Stomach (tissue), 9 donors: Measurements from ENCODE around the gene OR1D5. TPM values are rescaled to one million over a fixed set of nuclear protein-coding genes. Genes with fewer than 3 reads are reported as not detected.

ENCODE experiments used
- DNase-seq, 2 donors: peaks; one replicate each; pipeline versions ENCODE4 v3.0.0 to v3.0.0-alpha.2; 2013 to 2019
- H3K27ac ChIP-seq, 5 donors: fragments of 200-600 bp in 4 of 5; sonication (generic) in 4 of 5; one replicate each; pipeline ENCODE4 v1.5.1; 2013 to 2019; ENCODE audit warnings: mild to moderate bottlenecking in 1 of 5, moderate library complexity in 1 of 5
- H3K27me3 ChIP-seq, 3 donors: fragments of 200-600 bp; sonication (generic); one replicate each; pipeline ENCODE4 v1.5.1; 2017 to 2019; ENCODE audit warnings: mixed run types in 1 of 3
- H3K36me3 ChIP-seq, 4 donors: fragments of 200-600 bp; sonication (generic); 1 replicate in 3 of 4; 2 replicates in 1 of 4; pipeline ENCODE4 v1.5.1; 2016 to 2019
- H3K4me1 ChIP-seq, 4 donors: fragments of 200-600 bp; sonication (generic); one replicate each; pipeline ENCODE4 v1.5.1; 2016 to 2019
- H3K4me3 ChIP-seq, 4 donors: fragments of 200-600 bp; sonication (generic) in 3 of 4; one replicate each; pipeline ENCODE4 v1.5.1; 2016 to 2019; ENCODE audit warnings: mild to moderate bottlenecking in 1 of 4
- H3K9me3 ChIP-seq, 4 donors: fragments of 200-600 bp; sonication (generic); one replicate each; pipeline ENCODE4 v1.5.1; 2016 to 2019
- CTCF ChIP-seq, 7 experiments: fragments of 450-650 bp in 4 of 7; fragments of 200-600 bp in 3 of 7; sonication (generic) in 3 of 7; IDR thresholded peaks; one replicate each; pipeline ENCODE4 v1.5.1; 2016 to 2019; ENCODE audit warnings: antibody characterized with exemption in 7 of 7, control low read depth in 2 of 7, mild to moderate bottlenecking in 1 of 7
- EP300 ChIP-seq: sonication (generic); formaldehyde crosslinking; IDR thresholded peaks from one replicate; pipeline ENCODE4 v1.6.1; 2017; ENCODE audit warnings: antibody characterized with exemption
- POLR2A ChIP-seq, 4 donors: fragments of 450-650 bp; IDR thresholded peaks; one replicate each; pipeline ENCODE4 v1.6.1; 2016; ENCODE audit warnings: antibody characterized with exemption in 4 of 4, control low read depth in 2 of 4, mild to moderate bottlenecking in 1 of 4, moderate library complexity in 1 of 4
- POLR2AphosphoS5 ChIP-seq, 3 donors: sonication (generic); formaldehyde crosslinking; IDR thresholded peaks; one replicate each; pipeline ENCODE4 v1.6.1; 2016; ENCODE audit warnings: antibody characterized with exemption in 3 of 3
- WGBS, 5 donors: extraction: QIAGEN DNeasy Blood & Tissue Kit in 3 of 5; methylation state at CpG; one replicate each; pipeline versions ENCODE4 v1.1.5 to v1.1.7; 2013 to 2018; 5-methylcytosine and 5-hydroxymethylcytosine counted together
- intact Hi-C: fragments of 100-400 bp; cut with DNase I; formaldehyde crosslinking; loops from one replicate; pipeline ENCODE4 v1.15.1; 2023; ENCODE audit warnings: low total_unique reads
- polyA plus RNA-seq, 3 donors: library from polyadenylated mRNA; stranded (reverse); fragments of 200-250 nt; gene quantifications; one replicate each; pipeline ENCODE4 v1.2.3, GENCODE V29; 2013
- total RNA-seq, 5 donors: library from RNA; depleted of rRNA; stranded (reverse); fragments of >200 nt; gene quantifications; one replicate each; pipeline versions ENCODE4 v1.1.0 to v1.2.3, GENCODE V29; 2014 to 2016
- donor health status: healthy with polysubstance abuse.
- donor health status: Bipolar disorder and iron deficiency.
- donor health status: healthy.

Gene OR1D5
- total and polyA plus RNA-seq, 8 donors: not detected

DNA sequence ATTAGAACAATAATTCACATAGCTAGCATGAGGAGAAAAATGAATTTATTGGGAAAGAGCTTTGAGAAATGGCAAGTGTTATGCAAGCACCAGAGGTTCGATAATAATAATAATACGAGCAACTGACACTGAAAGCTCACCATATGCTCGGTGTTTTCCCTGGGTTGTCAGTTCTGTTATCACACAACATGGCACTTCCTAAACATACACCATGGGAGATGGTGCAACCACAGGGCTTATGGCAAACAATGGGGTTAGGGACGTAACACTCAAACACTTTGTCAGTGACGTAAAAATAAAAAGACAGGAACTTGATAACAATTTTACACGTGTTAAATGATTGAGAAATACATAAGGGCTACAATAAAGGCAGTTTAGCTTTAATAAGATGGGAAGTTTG, 23.7 kb downstream of the OR1D5 start:
- WGBS, 5 donors: 29 to 43% (median 33%) methylated on average over 6 of the region's 6 CpGs
- H3K4me3 ChIP-seq: no peak overlapping the region
- peaks cover 7 to 15% (median 13%) of the 10 kb centered on the region in 4 donors for H3K9me3 ChIP-seq
- H3K4me1 ChIP-seq: no peaks in the 10 kb centered on the region
- no peak for TF ChIP-seq EP300
- TF ChIP-seq POLR2A (IDR thresholded peaks at IDR 0.05): no peak
- TF ChIP-seq POLR2AphosphoS5 (IDR thresholded peaks at IDR 0.05): no peak
- no peak for TF ChIP-seq CTCF (IDR thresholded peaks at IDR 0.05)
- H3K27ac ChIP-seq: no peak overlapping the region
- H3K36me3 ChIP-seq: peaks cover 0 to 8% (median 0%) of the 10 kb centered on the region in 4 donors
- H3K27me3 ChIP-seq: peaks cover 0 to 31% (median 0%) of the 10 kb centered on the region in 3 donors
- DNase-seq: no peak
- intact Hi-C loops: no loop called here

GRCh38 chr17:3038941-3039340, 24.5 kb downstream of the OR1D5 start:
- no peak for DNase-seq
- Histone ChIP-seq H3K4me3 (no peak overlapping the region), H3K36me3 (peaks cover 0 to 16% (median 3%) of the 10 kb centered on the region in 4 donors), H3K27ac (no peak overlapping the region), H3K4me1 (no peaks in the 10 kb centered on the region), H3K9me3 (peaks cover 5 to 8% (median 6%) of the 10 kb centered on the region in 4 donors), H3K27me3 (peaks cover 0 to 31% (median 0%) of the 10 kb centered on the region in 3 donors)
- no peak for TF ChIP-seq POLR2AphosphoS5 (IDR thresholded peaks at IDR 0.05)
- no peak for TF ChIP-seq CTCF (IDR thresholded peaks at IDR 0.05)
- TF ChIP-seq POLR2A (IDR thresholded peaks at IDR 0.05): no peak
- TF ChIP-seq EP300: no peak
- intact Hi-C loops: no loop called here
- 35 to 48% (median 39%) methylated on average over 5 of the region's 5 CpGs for WGBS, 5 donors

GRCh38 chr17:3037259-3037658, 26.1 kb downstream of the OR1D5 start:
- WGBS, 5 donors: 56 to 76% (median 71%) methylated on average over 9 of the region's 9 CpGs
- H3K9me3 ChIP-seq: no peaks in the 10 kb centered on the region
- no peak overlapping the region for H3K27ac ChIP-seq
- no peak for TF ChIP-seq CTCF (IDR thresholded peaks at IDR 0.05)
- TF ChIP-seq POLR2A (IDR thresholded peaks at IDR 0.05): no peak
- no peak for DNase-seq
- H3K4me3 ChIP-seq: no peak overlapping the region
- no peaks in the 10 kb centered on the region for H3K4me1 ChIP-seq
- peaks cover 0 to 32% (median 19%) of the 10 kb centered on the region in 4 donors for H3K36me3 ChIP-seq
- peaks cover 0 to 31% (median 0%) of the 10 kb centered on the region in 3 donors for H3K27me3 ChIP-seq
- intact Hi-C loops: no loop called here

GRCh38 chr17:3036800-3037199, 26.6 kb downstream of the OR1D5 start:
- TF ChIP-seq POLR2A (IDR thresholded peaks at IDR 0.05): no peak
- TF ChIP-seq EP300: no peak
- TF ChIP-seq CTCF (IDR thresholded peaks at IDR 0.05): no peak
- no peak for TF ChIP-seq POLR2AphosphoS5 (IDR thresholded peaks at IDR 0.05)
- no peak for DNase-seq
- 79 to 88% (median 84%) methylated on average over 6 of the region's 6 CpGs for WGBS, 5 donors
- peaks cover 0 to 37% (median 19%) of the 10 kb centered on the region in 4 donors for H3K36me3 ChIP-seq
- H3K27me3 ChIP-seq: peaks cover 0 to 26% (median 0%) of the 10 kb centered on the region in 3 donors
- no peak overlapping the region for H3K27ac ChIP-seq
- intact Hi-C loops: no loop called here
- no peaks in the 10 kb centered on the region for H3K9me3 ChIP-seq
- H3K4me1 ChIP-seq: no peaks in the 10 kb centered on the region
- no peak overlapping the region for H3K4me3 ChIP-seq
